Esophagus muscularis mucosa (tissue), 3 donors: ENCODE measurements around the gene SMCO2.

Experiments used
- CTCF ChIP-seq, 3 experiments: fragments of 200-600 bp in 2 of 3; fragments of 450-650 bp in 1 of 3; sonication (generic) in 2 of 3; IDR thresholded peaks; one replicate each; pipeline ENCODE4 v1.5.1; 2017 to 2019; ENCODE audit warnings: antibody characterized with exemption in 3 of 3, mild to moderate bottlenecking in 2 of 3, moderate library complexity in 1 of 3
- POLR2AphosphoS5 ChIP-seq, 2 donors: sonication (generic); formaldehyde crosslinking; IDR thresholded peaks; one replicate each; pipeline ENCODE4 v1.6.1; 2017; ENCODE audit warnings: antibody characterized with exemption in 2 of 2

DNA sequence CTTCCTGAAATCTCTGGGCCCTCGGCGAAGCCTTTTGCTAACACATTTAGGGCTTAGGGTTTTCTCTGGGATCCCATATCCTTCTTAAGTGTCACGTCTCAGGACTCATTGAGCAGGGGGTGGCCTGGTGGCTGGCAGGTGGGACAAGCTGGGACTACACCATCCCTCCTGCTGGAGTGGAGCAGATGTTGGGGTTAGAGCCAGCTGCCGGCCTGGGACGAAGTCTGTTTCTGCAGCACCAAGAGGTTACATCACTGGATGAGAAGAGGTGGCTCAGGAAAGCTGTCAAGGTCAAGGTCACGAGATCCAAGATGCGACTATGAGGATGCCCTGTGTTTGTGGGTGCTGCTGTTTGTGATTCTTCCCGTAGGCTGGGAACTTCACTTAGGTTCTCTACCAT lies 16.3 kb downstream of the SMCO2 start:
- TF ChIP-seq CTCF (IDR thresholded peaks at IDR 0.05) (no peak), POLR2AphosphoS5 (IDR thresholded peaks at IDR 0.05) (no peak)
